Measurements from ENCODE around the gene CFAP210.

DNA sequence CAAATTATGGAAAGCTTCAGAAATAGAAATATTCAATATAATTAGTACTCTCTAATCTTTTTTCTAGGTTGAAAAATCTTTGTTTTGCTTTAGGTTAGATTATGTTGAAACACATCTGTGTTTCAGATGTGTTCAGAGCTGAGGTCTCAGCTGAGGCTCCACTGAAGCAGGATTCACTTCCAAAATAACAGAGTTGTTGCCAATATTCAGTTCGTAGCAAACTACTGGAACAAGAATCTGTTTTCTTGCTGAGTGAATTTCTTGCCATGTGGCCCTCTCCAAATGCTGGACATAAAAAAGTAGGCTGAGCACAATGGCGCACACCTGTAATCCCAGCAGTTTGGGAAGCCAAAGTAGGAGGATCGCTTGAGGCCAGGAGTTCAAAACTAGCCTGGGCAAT lies 8.8 kb upstream of the CFAP210 start:
- TF ChIP-seq, protein P1, sequence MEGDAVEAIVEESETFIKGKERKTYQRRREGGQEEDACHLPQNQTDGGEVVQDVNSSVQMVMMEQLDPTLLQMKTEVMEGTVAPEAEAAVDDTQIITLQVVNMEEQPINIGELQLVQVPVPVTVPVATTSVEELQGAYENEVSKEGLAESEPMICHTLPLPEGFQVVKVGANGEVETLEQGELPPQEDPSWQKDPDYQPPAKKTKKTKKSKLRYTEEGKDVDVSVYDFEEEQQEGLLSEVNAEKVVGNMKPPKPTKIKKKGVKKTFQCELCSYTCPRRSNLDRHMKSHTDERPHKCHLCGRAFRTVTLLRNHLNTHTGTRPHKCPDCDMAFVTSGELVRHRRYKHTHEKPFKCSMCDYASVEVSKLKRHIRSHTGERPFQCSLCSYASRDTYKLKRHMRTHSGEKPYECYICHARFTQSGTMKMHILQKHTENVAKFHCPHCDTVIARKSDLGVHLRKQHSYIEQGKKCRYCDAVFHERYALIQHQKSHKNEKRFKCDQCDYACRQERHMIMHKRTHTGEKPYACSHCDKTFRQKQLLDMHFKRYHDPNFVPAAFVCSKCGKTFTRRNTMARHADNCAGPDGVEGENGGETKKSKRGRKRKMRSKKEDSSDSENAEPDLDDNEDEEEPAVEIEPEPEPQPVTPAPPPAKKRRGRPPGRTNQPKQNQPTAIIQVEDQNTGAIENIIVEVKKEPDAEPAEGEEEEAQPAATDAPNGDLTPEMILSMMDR (IDR thresholded peaks at IDR 0.05; ENCODE audit: poor library complexity), result no peak
- TF ChIP-seq EZH2phosphoT487 (IDR thresholded peaks at IDR 0.05; ENCODE audit: low read depth, severe bottlenecking, unreplicated experiment), result no peak
- TF ChIP-seq EZH2 (IDR thresholded peaks at IDR 0.05; ENCODE audit: borderline replicate concordance), result no peak
